NCI-H2227 treated with DMSO at 0.1 percent for 48 hours (cell line): ENCODE results near the gene CAPN13.

ENCODE experiments used
- DNase-seq: peaks from one replicate; lab custom pipeline; 2025; lab: John Stamatoyannopoulos, UW

Gene CAPN13

GRCh38 chr2:30764021-30764800 is 43.0 kb downstream of the CAPN13 start:
- no peak for DNase-seq

- DNase-seq, result no peak
Measured at GRCh38 chr2:30763151-30763660, 44.0 kb downstream of the CAPN13 start.

- no peak for DNase-seq
Measured at GRCh38 chr2:30761226-30761625, 46.0 kb downstream of the CAPN13 start.

- no peak for DNase-seq
Measured at GRCh38 chr2:30759481-30759880, 47.8 kb downstream of the CAPN13 start.

GRCh38 chr2:30758191-30758651 is 49.0 kb downstream of the CAPN13 start:
- DNase-seq, result no peak

- DNase-seq, result no peak
Measured at GRCh38 chr2:30757749-30758148, 49.5 kb downstream of the CAPN13 start.

- no peak for DNase-seq
Measured at GRCh38 chr2:30756971-30757370, 50.3 kb downstream of the CAPN13 start.

- no peak for DNase-seq
Measured at GRCh38 chr2:30756051-30756719, 51.1 kb downstream of the CAPN13 start.

GRCh38 chr2:30753630-30754029 is 53.6 kb downstream of the CAPN13 start:
- DNase-seq, result no peak

GRCh38 chr2:30752811-30753210 is 54.4 kb downstream of the CAPN13 start:
- no peak for DNase-seq

GRCh38 chr2:30747206-30747605 is 60.0 kb downstream of the CAPN13 start:
- DNase-seq, result no peak

GRCh38 chr2:30744823-30745222 is 62.4 kb downstream of the CAPN13 start:
- no peak for DNase-seq

- no peak for DNase-seq
Measured at GRCh38 chr2:30741576-30741975, 65.7 kb downstream of the CAPN13 start.

GRCh38 chr2:30738141-30738911 is 68.9 kb downstream of the CAPN13 start:
- DNase-seq, result no peak

GRCh38 chr2:30737326-30737610 is 70.0 kb downstream of the CAPN13 start:
- no peak for DNase-seq

- DNase-seq, result no peak
Measured at GRCh38 chr2:30736461-30737325, 70.6 kb downstream of the CAPN13 start.

GRCh38 chr2:30733876-30734520 is 73.2 kb downstream of the CAPN13 start:
- DNase-seq, result no peak

- DNase-seq, result no peak
Measured at GRCh38 chr2:30732876-30733275, 74.4 kb downstream of the CAPN13 start.

GRCh38 chr2:30732376-30732775 is 74.9 kb downstream of the CAPN13 start:
- no peak for DNase-seq

- DNase-seq, result no peak
Measured at GRCh38 chr2:30731706-30732105, 75.5 kb downstream of the CAPN13 start.
